Fibroblast of lung (primary cell): ENCODE data around the gene ITPKB. TPM values are rescaled to one million over a fixed set of nuclear protein-coding genes. Genes with fewer than 3 reads are reported as not detected.
A peak's percentile ranks its signal among the peaks of the same experiment; 100 is the strongest.

Source experiments
- DNase-seq, 2 donors: peaks; one replicate each; pipeline versions ENCODE4 v3.0.0 to v3.0.0-alpha.2; 2010; ENCODE audit warnings: low read depth in 2 of 2
- H2AFZ ChIP-seq: 2 replicates; pipeline ENCODE4 v1.5.1; 2012; ENCODE audit warnings: low read length, control low read depth, inconsistent platforms
- H3K27ac ChIP-seq: 2 replicates; pipeline ENCODE4 v1.5.1; 2011; ENCODE audit warnings: low read length, control low read depth; ENCODE audit not compliant: insufficient read depth
- H3K27me3 ChIP-seq: 2 replicates; pipeline ENCODE4 v1.5.1; 2011; ENCODE audit warnings: mild to moderate bottlenecking, low read length; ENCODE audit not compliant: control insufficient read depth, insufficient read depth
- H3K36me3 ChIP-seq: 2 replicates; pipeline ENCODE4 v1.5.1; 2011; ENCODE audit warnings: low read length; ENCODE audit not compliant: control insufficient read depth, insufficient read depth
- H3K4me1 ChIP-seq: 2 replicates; pipeline ENCODE4 v1.5.1; 2011; ENCODE audit warnings: low read length; ENCODE audit not compliant: control insufficient read depth, insufficient read depth; ENCODE audit errors: extremely low read depth
- H3K4me2 ChIP-seq: 2 replicates; pipeline ENCODE4 v1.5.1; 2011; ENCODE audit warnings: low read length, control low read depth; ENCODE audit not compliant: insufficient read depth; ENCODE audit errors: extremely low read depth
- H3K4me3 ChIP-seq, 4 experiments: fragments of 200-600 bp in 1 of 4; sonication (generic) in 1 of 4; replicated peaks in 1 of 4; 2 replicates each; pipeline ENCODE4 v1.5.1; 2011 to 2016; ENCODE audit warnings: low read length in 4 of 4, low read depth in 3 of 4, mild to moderate bottlenecking in 3 of 4, control low read depth in 2 of 4, inconsistent platforms in 1 of 4, mixed read lengths in 1 of 4; ENCODE audit not compliant: insufficient read depth in 1 of 4; ENCODE audit errors: control extremely low read depth in 1 of 4
- H3K79me2 ChIP-seq: 2 replicates; pipeline ENCODE4 v1.5.1; 2012; ENCODE audit warnings: mild to moderate bottlenecking, low read length, inconsistent platforms; ENCODE audit not compliant: control insufficient read depth, insufficient read depth
- H3K9ac ChIP-seq: 2 replicates; pipeline ENCODE4 v1.5.1; 2011; ENCODE audit warnings: mild to moderate bottlenecking, low read length, control low read depth; ENCODE audit not compliant: insufficient read depth
- H3K9me3 ChIP-seq: 2 replicates; pipeline ENCODE4 v1.5.1; 2012; ENCODE audit warnings: low read depth, low read length; ENCODE audit not compliant: control insufficient read depth, insufficient read depth
- H4K20me1 ChIP-seq: 2 replicates; pipeline ENCODE4 v1.5.1; 2011; ENCODE audit warnings: low read length; ENCODE audit not compliant: control insufficient read depth, insufficient read depth; ENCODE audit errors: extremely low read depth
- EZH2 ChIP-seq: IDR thresholded peaks from 2 replicates; pipeline ENCODE4 v1.5.1; 2012; ENCODE audit warnings: low read length, control low read depth, mild to moderate bottlenecking; ENCODE audit errors: missing control alignments
- polyA plus RNA-seq, 2 donors: library from polyadenylated mRNA; depleted of rRNA in 1 of 2; stranded (reverse) in 1 of 2; unstranded in 1 of 2; fragments of >200 nt; gene quantifications; 2 replicates each; pipeline ENCODE4 v1.2.1, GENCODE V29; 2011 to 2012; ENCODE audit warnings: missing spikeins in 1 of 2
- total RNA-seq: library from RNA; depleted of rRNA; stranded (reverse); fragments of >200 nt; gene quantifications from 2 replicates; pipeline ENCODE4 v1.2.1, GENCODE V29; 2014
- TF ChIP-seq, protein P1 (sequence below), 2 donors: IDR thresholded peaks in 1 of 2; conservative IDR thresholded peaks in 1 of 2; 1 replicate in 1 of 2; 2 replicates in 1 of 2; pipeline ENCODE4 v1.5.1; 2011 to 2012; ENCODE audit warnings: low read length in 2 of 2, control low read depth in 1 of 2, inconsistent platforms in 1 of 2, low read depth in 1 of 2, mild to moderate bottlenecking in 1 of 2

The ITPKB gene
- total and polyA plus RNA-seq, 2 donors (not counting 1 experiment from before 2014, with no cell fraction given), result 10.2 to 32.4 TPM

DNA sequence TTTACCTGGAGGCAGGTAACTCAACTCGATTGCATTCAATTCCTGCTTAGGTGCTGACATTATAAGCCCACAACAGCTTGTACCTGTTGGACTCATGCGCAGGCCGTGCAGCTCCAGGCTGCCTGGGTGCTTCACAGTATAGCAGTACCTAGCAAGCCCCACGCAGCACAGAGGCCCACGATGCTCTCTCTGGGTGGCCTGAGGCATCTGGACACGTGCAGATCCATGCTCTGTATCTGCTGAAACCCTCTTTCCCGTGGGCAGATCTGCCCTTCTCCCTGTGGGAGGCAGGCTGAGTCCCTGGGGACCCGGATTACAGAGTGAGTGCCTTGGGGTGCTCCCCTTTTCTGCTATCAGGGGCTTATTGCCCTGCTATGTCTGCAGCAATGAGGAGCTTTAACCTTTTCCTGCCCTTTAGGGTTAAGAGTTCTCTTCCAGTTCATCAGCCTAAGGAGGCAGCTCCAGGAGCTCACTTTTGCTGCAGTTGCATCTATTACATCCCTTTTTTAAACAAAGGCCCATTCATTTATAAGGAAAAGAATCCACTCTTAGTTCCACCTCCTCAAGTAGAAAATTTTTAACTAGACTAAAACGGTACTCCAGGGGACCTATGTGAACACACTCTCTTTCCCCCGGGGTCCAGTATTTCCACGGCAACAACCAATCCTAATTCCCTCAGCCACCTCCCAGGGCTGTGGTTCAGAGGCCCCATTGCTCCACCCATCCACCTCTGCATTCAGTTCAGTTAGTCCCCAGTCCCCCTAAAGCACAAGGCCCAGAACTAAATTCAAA, 19.3 kb downstream of the ITPKB start:
- Histone ChIP-seq H3K79me2 (no peaks in the 10 kb centered on the region), H3K36me3 (no peaks in the 10 kb centered on the region), H4K20me1 (no peaks in the 10 kb centered on the region), H2AFZ (no peak overlapping the region), H3K4me1 (no peaks in the 10 kb centered on the region), H3K4me2 (no peak overlapping the region), H3K27me3 (no peaks in the 10 kb centered on the region), H3K27ac (no peak overlapping the region), H3K9me3 (no peaks in the 10 kb centered on the region), H3K9ac (no peak overlapping the region), H3K4me3 (no peak overlapping the region)
- TF ChIP-seq, protein P1, sequence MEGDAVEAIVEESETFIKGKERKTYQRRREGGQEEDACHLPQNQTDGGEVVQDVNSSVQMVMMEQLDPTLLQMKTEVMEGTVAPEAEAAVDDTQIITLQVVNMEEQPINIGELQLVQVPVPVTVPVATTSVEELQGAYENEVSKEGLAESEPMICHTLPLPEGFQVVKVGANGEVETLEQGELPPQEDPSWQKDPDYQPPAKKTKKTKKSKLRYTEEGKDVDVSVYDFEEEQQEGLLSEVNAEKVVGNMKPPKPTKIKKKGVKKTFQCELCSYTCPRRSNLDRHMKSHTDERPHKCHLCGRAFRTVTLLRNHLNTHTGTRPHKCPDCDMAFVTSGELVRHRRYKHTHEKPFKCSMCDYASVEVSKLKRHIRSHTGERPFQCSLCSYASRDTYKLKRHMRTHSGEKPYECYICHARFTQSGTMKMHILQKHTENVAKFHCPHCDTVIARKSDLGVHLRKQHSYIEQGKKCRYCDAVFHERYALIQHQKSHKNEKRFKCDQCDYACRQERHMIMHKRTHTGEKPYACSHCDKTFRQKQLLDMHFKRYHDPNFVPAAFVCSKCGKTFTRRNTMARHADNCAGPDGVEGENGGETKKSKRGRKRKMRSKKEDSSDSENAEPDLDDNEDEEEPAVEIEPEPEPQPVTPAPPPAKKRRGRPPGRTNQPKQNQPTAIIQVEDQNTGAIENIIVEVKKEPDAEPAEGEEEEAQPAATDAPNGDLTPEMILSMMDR (conservative IDR thresholded peaks at IDR 0.05 in 1 of 2, IDR thresholded peaks at IDR 0.05 in 1 of 2; ENCODE audit: low read depth in 1 of 2, low read length in 2 of 2), result no peak
- TF ChIP-seq EZH2, result no peak
- no peak for DNase-seq

DNA sequence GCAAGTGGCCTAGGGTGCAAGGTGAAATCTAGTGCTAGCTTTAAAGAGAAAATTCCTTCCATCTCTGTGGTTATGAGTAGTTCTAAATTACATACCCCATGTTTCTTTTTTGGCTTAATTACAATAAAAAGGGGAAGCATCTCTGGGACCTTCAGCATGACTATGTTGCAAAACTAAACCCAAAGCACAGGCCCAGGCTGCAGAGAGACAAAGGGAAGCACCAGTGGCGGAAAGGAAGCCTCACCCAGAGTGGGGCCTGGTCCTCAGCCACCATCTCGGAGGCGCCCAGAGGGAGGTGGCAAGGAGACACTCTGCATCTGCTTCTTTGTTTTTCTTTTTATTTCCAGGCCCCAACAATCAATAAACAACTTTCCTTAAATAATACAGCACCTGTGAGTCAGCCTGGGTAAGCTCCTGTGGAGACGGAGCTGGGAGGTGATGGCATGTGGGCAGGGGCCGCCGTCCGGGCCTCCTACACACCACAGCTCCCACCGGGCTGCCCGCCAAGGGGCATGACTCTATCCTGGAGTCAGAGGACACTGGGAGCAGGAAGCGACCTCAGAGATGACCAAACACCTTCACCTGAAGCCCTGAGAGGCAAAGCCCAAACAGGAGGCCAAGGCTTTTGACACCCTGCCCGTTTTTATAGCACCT, 21.7 kb downstream of the ITPKB start:
- H3K36me3 ChIP-seq, result no peaks in the 10 kb centered on the region
- H3K9me3 ChIP-seq, result no peaks in the 10 kb centered on the region
- no peak overlapping the region for H3K9ac ChIP-seq
- H3K79me2 ChIP-seq, result no peaks in the 10 kb centered on the region
- no peaks in the 10 kb centered on the region for H3K4me1 ChIP-seq
- H4K20me1 ChIP-seq, result no peaks in the 10 kb centered on the region
- peak in 1 of 2 donors; percentile 25 for DNase-seq
- H3K27me3 ChIP-seq, result no peaks in the 10 kb centered on the region
- H3K4me3 ChIP-seq, result no peak overlapping the region
- TF ChIP-seq EZH2, result no peak
- TF ChIP-seq, protein P1 (conservative IDR thresholded peaks at IDR 0.05 in 1 of 2, IDR thresholded peaks at IDR 0.05 in 1 of 2; ENCODE audit: low read depth in 1 of 2, low read length in 2 of 2), result no peak
- H2AFZ ChIP-seq, result no peak overlapping the region
- H3K27ac ChIP-seq, result no peak overlapping the region
- H3K4me2 ChIP-seq, result no peak overlapping the region

DNA sequence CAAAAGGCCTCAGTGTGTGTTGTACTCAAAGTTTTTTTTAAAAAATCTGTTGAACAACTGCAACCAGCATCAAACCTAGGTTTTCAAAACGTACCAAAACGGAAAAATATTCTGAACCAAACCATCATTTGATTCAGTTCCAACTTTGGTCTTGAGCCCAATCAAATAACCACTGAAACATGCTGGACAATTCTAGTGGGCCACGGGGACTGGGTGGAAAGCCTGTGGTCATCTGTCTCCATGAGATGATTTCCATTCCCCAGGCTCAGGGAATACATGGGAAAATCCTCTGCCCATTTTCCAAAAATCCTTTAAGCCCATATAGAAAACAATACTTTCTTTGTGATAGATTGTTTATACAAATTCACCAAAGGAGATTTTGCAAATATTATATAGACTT, 22.5 kb downstream of the ITPKB start:
- no peak for DNase-seq
- Histone ChIP-seq H3K4me3 (no peak overlapping the region), H3K4me1 (no peaks in the 10 kb centered on the region), H4K20me1 (no peaks in the 10 kb centered on the region), H2AFZ (no peak overlapping the region), H3K27me3 (no peaks in the 10 kb centered on the region), H3K79me2 (no peaks in the 10 kb centered on the region), H3K36me3 (no peaks in the 10 kb centered on the region), H3K4me2 (no peak overlapping the region), H3K27ac (no peak overlapping the region), H3K9ac (no peak overlapping the region), H3K9me3 (no peaks in the 10 kb centered on the region)
- TF ChIP-seq, protein P1 (conservative IDR thresholded peaks at IDR 0.05 in 1 of 2, IDR thresholded peaks at IDR 0.05 in 1 of 2; ENCODE audit: low read depth in 1 of 2, low read length in 2 of 2), result no peak
- no peak for TF ChIP-seq EZH2
